ENCODE results near the gene MYOG.

The MYOG gene

DNA sequence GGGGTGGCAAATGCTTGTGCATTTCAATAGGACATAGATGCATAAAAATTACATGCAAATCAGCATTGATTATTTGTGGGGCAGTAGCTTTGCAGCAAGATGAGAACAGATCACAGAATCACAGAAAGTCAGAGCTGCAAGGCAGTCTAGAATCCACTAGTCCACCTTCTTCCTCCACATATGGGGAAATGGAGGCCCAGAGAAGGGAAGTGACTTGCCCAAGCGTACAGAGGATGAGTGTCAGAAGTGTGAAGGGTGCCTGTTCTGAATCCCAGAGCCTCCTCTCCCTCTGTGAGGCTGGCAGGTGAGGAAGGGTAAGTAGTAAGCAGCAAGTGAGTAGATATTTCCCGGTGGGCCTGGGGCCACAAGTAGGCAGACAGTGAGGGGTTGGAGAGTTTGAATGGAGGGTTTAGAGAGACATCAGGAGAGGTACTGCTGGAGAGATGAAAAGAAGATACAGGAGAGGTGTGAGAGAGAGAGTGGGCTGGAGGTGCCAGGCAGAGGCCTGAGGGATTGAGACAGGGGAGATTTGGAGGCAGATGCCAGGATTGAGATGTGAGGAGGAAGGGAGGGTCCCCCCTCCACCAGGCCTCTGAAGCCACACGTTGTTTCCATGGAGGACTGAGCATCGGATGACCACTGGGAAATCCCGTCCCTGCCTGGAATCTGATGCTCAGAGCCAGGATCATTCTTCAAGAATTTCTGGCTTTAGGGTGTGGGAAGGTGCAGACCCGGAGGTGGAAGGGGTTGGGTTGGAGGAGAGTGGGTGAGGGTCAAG lies 4.8 kb upstream of the MYOG start:
- DNase-seq (ENCODE audit: low read depth, low spot score): no peak

DNA sequence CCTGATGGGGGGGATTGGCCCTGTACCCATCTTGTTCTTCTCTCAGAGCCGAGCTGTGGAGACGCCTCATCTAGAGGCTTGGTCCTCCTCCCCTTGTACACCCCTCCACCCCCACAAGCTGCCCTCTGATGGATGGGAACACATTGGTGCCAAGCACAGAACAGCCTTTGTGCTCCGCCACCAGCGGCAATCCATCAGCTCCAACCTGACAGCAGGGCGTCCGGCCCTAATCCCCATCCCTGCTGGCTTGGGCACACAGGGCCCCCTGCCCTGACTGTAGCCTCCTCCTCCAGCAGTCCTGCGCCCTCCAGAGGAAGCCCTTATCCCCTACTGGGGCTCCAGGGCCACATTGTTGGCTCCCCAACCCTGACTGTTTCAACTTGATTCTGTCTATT lies 3.8 kb upstream of the MYOG start:
- DNase-seq (ENCODE audit: low read depth, low spot score): no peak

DNA sequence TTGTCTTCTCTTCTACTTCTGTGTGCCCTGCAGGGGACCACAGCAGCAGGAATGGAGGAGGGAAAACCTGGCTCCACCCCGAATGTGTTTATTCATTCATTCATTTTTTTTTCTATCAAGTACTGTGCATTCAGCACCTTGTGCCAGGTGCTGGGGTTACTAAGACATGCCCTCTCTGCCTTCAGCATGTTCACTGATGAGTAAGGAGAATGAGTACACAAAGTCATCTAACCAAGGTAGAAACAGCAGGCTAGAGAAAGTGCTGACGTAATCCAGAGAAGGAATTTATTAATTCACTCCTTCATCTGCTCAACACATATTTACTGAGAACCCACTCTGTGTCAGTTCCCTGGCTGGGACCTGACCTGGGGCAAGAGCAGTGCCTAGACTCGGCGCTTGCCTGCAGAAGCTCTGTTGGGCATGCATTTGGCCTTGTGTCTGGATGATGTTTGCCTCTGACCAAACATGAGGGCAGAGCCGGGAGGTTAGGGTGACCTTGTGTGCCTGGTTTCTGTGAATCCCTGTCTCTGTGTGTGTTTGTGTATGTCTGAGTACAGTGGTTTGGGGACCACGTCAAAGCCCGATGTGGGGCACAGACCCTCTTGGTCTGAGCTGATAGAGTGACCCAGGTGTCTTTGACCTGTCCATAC lies 3.3 kb upstream of the MYOG start:
- DNase-seq (ENCODE audit: low read depth, low spot score): no peak

GRCh38 chr1:203088441-203088840 lies 2.6 kb upstream of the MYOG start:
- DNase-seq (ENCODE audit: low read depth, low spot score): no peak

GRCh38 chr1:203086992-203087763 lies 1.4 kb upstream of the MYOG start:
- no peak for DNase-seq (ENCODE audit: low read depth, low spot score)

DNA sequence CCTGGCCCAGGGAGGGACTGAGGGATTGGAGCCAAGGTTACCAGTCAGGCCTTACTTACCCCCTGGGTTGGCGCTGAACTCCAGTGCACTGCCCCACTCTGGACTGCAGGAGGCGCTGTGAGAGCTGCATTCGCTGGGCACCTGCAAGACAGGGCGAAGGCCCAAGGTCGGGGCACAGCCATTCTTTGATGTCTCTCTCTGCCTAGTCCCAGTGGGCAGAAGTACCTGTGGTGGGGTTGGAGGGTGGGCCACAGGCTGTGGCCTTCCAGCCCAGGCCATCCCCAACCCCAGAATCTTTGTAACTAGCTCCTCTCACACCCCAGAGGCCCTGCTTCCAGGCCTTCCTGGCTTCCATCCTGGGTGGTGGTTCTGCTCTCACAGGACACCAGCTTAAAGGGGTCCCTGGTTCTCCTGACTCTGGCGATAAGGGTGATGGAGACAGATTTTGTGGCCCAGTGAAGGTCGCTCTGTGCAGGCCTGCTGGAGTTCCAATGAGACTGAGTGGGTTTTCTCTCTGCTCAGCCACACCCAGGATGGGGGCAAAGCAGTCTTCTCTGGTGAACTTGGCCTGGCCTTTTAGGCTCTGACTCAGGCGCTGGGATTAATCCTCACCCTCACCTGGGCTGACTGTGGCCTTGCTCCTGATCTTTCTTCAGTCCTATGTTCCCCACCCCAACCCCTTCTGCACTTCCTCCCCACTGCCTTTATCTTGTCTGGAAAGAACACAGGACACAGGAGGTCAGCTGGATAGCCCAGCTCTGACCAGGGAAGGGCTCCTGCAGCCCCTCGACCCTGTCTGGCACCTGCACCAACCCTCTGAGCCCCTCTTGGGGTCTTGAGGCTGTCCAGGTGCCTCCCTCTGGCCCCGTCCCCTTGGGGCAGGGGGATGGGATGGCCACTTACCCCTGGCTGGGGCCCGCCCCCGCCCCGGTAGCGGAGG lies 954 bp downstream of the MYOG start:
- DNase-seq (ENCODE audit: low read depth, low spot score): no peak

DNA sequence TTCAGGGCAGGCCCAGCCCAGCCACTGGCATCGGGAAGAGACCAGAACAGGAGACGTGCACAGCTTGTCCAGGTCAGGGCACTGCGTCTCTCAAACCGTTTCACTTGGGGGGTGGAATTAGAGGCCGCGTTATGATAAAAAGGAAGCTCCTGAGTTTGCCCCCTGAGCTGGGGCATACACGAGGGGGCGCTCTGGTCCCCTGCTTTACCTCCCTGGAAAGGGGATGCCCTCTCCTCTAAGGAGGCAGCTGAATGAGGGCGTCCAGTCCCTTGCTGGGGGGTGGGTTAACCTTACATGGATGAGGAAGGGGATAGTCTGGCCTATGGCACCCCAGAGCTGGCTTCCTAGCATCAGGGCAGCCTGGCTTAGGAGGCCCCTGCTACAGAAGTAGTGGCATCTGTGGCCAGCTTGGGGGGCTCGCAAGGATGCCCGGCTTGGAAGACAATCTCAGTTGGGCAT lies 2.3 kb downstream of the MYOG start:
- no peak for DNase-seq (ENCODE audit: low read depth, low spot score)

DNA sequence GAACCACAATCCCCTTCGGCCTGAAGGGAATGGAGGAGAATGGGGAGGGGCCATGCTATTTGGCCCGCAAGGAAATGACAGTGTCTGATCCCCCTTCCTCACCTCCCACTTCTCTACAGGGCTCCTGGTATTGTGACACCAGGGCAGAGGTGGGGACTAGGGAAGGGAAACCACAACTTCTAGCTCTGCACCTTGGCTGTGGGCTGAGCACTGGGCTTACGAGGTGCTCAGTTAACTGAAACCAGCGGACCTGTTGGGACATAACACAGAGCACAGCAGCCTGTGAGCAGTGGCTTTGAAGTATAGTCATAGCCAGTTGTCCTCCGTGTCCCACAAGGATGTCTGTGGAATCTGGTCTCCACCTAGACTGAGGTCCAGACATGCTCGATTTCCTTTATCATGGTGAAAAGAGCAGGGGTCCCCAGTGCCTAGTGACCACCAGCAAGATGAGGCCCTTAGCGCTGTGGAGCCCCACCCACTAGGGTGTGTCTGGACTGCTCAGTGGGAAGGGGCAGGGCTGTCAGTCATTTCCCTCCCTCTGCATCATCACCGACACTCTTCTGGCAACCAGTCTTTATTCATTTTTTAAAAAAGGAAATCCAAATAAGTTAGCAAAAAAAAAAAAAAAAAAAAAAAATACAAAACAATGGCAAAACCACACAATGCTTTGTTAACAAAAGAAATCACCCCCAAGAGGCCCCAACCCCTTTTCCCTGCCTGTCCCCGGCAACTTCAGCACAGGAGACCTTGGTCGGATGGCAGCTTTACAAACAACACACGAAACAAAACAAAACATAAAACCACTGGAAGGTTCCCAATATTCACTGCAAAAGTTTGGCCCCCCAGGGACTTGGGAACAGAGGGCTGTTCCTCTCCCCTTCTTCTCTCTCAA lies 3.0 kb downstream of the MYOG start:
- DNase-seq (ENCODE audit: low read depth, low spot score): no peak

- no peak for DNase-seq (ENCODE audit: low read depth, low spot score)
Measured at GRCh38 chr1:203082231-203082505, 3.6 kb downstream of the MYOG start.

GRCh38 chr1:203081465-203082230 lies 4.2 kb downstream of the MYOG start:
- no peak for DNase-seq (ENCODE audit: low read depth, low spot score)

- no peak for DNase-seq (ENCODE audit: low read depth, low spot score)
Measured at GRCh38 chr1:203080456-203080855, 5.4 kb downstream of the MYOG start.

DNA sequence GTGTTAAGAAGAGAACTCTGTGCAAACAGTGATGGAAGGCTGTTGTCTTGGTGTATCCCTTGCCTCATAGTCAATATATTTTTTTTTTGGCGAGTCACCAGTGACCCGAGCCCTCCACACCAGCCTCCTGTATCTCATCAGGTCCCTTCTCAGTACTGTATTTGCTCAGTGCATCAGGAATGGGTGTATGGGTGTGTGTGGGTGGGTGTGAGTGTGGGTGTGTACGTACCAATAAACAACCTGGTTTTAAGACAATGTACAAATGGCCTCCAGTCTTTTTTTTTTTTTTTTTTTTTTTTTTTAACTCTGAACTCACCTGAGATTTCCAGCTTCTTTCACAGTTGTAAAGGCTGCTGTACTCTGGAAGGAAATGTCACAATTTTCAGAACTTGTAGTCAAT lies 7.3 kb downstream of the MYOG start:
- DNase-seq (ENCODE audit: low read depth, low spot score): no peak

DNA sequence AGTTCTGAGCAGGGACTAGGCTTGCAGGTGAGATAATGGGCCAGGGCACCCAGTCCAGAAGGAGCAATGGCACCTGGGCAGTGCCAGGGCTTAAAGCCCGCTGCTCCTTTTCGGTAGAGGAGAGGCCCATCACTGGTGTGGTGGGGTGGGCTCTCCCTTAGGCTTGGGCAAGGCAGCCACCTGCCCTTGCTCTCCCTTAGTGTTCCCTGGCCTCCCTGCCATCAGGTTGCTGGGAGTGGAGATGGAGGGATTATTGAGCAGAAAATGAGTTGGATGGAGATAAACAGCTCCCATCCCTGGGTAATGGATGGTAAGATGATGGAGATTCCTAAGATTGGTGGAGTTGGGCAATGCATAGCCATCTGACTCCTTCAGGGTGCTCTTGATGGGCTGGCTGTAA lies 7.9 kb downstream of the MYOG start:
- no peak for DNase-seq (ENCODE audit: low read depth, low spot score)

- DNase-seq (ENCODE audit: low read depth, low spot score): no peak
Measured at GRCh38 chr1:203077367-203077766, 8.4 kb downstream of the MYOG start.

- no peak for DNase-seq (ENCODE audit: low read depth, low spot score)
Measured at GRCh38 chr1:203076031-203076511, 9.7 kb downstream of the MYOG start.

DNA sequence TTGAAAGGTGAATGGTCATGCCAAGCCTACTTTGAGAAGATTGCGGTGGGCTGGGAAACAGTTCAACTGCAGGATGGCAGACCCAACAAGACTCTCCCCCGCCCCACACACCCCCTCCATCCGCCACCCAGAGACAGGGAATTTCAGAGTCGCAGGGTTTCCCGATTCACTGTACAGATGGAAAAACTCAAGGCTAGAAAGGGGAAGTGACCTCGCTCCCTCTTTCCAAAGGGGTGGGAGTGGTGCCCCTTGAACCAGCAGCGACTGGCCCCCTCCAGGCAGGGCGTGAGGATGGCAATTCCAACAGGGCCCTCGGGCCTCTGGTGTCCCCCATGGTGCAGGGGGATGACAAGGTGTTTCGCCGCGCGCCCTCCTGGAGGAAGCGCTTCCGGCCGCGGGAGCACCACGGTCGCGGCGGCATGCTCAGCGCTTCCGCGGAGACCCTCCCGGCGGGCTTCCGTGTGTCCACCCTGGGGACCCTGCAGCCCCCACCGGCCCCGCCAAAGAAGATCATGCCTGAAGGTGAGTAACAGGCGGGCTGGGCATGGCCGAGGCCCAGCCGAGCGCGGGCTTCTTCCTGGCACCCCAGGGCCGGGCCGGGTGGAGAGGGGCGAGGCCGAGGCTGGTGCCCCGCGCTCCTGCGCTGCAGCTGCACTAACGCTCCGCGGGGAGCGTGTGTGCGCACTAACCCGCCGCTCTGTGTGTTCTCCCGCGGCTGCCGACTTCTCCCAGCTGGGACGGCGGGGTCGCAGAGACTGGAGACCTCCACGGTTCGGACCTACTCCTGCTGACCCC lies 10.4 kb downstream of the MYOG start:
- no peak for DNase-seq (ENCODE audit: low read depth, low spot score)

DNA sequence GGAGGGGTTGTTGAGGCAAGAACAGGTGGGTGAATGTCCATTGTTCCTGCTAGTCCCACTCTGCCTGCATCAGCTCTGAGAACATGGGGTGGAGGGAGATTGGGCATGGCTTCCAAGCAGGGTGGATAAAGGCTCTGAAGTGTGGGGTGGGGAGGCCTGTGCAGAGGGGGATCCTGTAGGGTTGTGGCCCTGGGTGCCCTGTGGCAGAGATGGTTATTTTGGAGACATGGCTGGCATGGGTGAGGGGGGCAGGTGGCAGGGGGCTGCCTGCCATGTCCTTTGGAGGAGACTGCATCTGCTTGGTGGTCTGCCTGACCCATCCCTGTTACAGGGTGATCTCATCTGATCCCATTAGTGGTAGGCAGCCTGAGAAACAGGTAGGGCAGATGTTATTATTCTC lies 11.2 kb downstream of the MYOG start:
- no peak for DNase-seq (ENCODE audit: low read depth, low spot score)

GRCh38 chr1:203073469-203073868 lies 12.3 kb downstream of the MYOG start:
- DNase-seq (ENCODE audit: low read depth, low spot score): no peak

- no peak for DNase-seq (ENCODE audit: low read depth, low spot score)
Measured at GRCh38 chr1:203072911-203073310, 12.9 kb downstream of the MYOG start.
